ENCODE measurements around the gene GSTK1. TPM values are rescaled to one million over a fixed set of nuclear protein-coding genes. Genes with fewer than 3 reads are reported as not detected.

GSTK1 gene
- total RNA-seq, 2 experiments from 2014 or later, result 136 to 137 TPM

DNA sequence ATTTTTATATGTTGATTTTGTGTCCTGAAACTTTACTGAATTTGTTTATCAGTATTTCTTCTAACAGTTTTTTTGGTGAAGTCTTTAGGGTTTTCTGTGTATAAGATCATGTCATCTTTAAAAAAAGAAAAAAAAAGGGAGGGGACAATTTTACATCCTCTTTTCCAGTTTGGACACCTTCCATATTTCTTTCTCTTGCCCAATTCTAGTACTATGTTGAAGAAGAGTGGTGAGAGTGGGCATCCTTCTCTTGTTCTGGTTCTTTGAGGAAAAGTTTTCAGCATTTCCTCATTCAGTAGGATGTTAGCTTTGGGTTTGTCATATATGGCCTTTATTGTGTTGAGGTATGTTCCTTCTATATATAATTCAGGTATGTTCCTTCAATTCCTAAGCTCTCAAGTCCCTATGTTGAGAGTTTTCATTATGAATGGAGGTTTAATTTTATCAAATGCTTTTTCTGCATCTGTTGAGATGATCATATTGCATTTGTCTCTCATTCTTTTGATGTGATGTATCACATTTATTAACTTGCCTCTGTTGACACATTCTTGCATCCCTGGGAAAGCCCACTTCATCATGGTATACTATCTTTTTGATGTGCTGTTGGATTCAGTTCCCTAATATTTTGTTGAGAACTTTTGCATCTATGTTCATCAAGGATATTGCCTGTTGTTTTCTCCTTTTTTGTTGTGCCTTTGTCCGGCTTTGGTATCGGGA is 29.3 kb upstream of the GSTK1 start:
- Mint-ChIP-seq H3K36me3 (peaks cover 7% of the 10 kb centered on the region), H3K4me1 (no peaks in the 10 kb centered on the region), H3K27me3 (peaks cover 8% of the 10 kb centered on the region), H3K9me3 (peaks cover 14% of the 10 kb centered on the region), H3K27ac (no peak overlapping the region), H3K4me3 (no peak overlapping the region)
- DNase-seq, result no peak

DNA sequence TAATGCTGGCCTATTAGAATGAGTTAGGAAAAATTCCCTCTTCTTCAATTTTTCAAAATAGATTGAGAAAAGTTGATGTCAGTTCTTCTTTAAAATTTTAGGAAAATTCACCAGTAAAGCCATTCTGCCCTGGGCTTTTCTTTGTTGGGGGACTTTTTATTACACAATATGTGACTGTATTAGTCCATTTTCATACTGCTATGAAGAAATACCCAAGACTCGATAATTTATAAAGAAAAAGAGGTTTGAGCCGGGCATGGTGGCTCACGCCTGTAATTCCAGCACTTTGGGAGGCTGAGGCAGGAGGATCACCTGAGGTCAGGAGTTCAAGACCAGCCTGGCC is 28.7 kb upstream of the GSTK1 start:
- Mint-ChIP-seq H3K4me3 (no peak overlapping the region), H3K27ac (no peak overlapping the region), H3K36me3 (peaks cover 7% of the 10 kb centered on the region), H3K4me1 (no peaks in the 10 kb centered on the region), H3K9me3 (peaks cover 14% of the 10 kb centered on the region), H3K27me3 (peaks cover 8% of the 10 kb centered on the region)
- DNase-seq, result no peak

DNA sequence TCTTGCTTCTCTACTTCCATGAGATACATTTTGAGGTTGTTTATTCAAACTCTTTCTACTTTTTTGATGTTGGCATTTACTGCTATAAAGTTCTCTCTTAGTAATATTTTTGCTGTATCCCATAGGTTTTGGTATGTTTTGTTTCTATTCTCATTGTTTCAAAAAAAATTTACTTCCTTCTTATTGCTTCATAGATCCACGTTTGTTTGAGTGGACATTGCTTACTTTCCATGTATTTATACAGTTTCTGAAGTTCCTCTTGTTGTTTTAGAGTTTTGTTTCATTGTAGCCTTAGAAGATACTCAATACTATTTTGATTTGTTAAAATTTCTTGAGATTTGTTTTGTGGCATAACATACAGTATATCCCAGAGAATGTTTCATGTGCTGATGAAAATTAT is 27.7 kb upstream of the GSTK1 start:
- DNase-seq, result no peak
- H3K4me1 Mint-ChIP-seq, result peaks cover 3% of the 10 kb centered on the region
- H3K27ac Mint-ChIP-seq, result no peak overlapping the region
- peaks cover 8% of the 10 kb centered on the region for H3K27me3 Mint-ChIP-seq
- H3K36me3 Mint-ChIP-seq, result peaks cover 7% of the 10 kb centered on the region
- H3K9me3 Mint-ChIP-seq, result peaks cover 14% of the 10 kb centered on the region
- no peak overlapping the region for H3K4me3 Mint-ChIP-seq

DNA sequence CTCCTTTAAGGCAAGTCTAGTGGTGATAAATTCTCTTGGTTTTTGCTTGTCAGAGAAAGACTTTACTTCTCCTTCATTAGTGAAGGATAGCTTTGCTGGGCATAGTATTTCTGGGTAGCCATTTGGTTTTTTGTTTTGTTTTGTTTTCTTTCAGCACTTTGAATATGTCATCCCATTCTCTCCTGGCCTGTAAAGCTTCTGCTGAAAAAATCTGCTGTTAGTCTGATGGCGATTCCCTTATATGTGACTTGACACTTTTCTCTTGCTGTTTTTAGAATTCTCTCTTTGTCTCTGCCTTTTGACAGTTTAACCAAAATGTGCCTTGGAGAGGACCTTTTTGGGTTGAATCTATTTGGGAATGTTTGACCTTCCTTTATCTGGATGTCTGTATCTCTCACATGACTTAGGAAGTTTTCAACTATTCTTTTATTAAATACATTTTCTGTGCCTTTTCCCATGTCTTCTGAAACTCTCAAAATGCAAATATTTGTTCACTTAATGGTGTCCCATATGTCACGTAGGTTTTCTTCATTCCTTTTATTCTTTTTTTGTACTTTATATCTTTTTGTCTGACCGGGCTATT is 26.7 kb upstream of the GSTK1 start:
- peaks cover 7% of the 10 kb centered on the region for H3K4me1 Mint-ChIP-seq
- no peak overlapping the region for H3K4me3 Mint-ChIP-seq
- peaks cover 8% of the 10 kb centered on the region for H3K27me3 Mint-ChIP-seq
- no peak overlapping the region for H3K27ac Mint-ChIP-seq
- no peak for DNase-seq
- H3K9me3 Mint-ChIP-seq, result peaks cover 14% of the 10 kb centered on the region
- peaks cover 7% of the 10 kb centered on the region for H3K36me3 Mint-ChIP-seq

GRCh38 chr7:143237366-143237765 is 25.9 kb upstream of the GSTK1 start:
- Mint-ChIP-seq H3K4me3 (no peak overlapping the region), H3K9me3 (peaks cover 14% of the 10 kb centered on the region), H3K36me3 (peaks cover 7% of the 10 kb centered on the region), H3K27me3 (peaks cover 8% of the 10 kb centered on the region), H3K4me1 (peaks cover 7% of the 10 kb centered on the region), H3K27ac (no peak overlapping the region)
- DNase-seq, result no peak

- no peak overlapping the region for H3K4me3 Mint-ChIP-seq
- H3K9me3 Mint-ChIP-seq, result peaks cover 14% of the 10 kb centered on the region
- H3K36me3 Mint-ChIP-seq, result peaks cover 7% of the 10 kb centered on the region
- no peak for DNase-seq
- peaks cover 8% of the 10 kb centered on the region for H3K27me3 Mint-ChIP-seq
- peaks cover 7% of the 10 kb centered on the region for H3K4me1 Mint-ChIP-seq
- H3K27ac Mint-ChIP-seq, result no peak overlapping the region
Observed at GRCh38 chr7:143238289-143238980, 24.8 kb upstream of the GSTK1 start.

GRCh38 chr7:143239813-143240212 is 23.4 kb upstream of the GSTK1 start:
- peaks cover 20% of the 10 kb centered on the region for H3K4me1 Mint-ChIP-seq
- no peak overlapping the region for H3K4me3 Mint-ChIP-seq
- H3K36me3 Mint-ChIP-seq, result peaks cover 7% of the 10 kb centered on the region
- H3K27ac Mint-ChIP-seq, result no peak overlapping the region
- peaks cover 14% of the 10 kb centered on the region for H3K9me3 Mint-ChIP-seq
- peaks cover 8% of the 10 kb centered on the region for H3K27me3 Mint-ChIP-seq
- DNase-seq, result no peak

GRCh38 chr7:143240291-143241168 is 22.7 kb upstream of the GSTK1 start:
- Mint-ChIP-seq H3K9me3 (peaks cover 14% of the 10 kb centered on the region), H3K27ac (peak overlapping the region; percentile 9), H3K36me3 (peaks cover 7% of the 10 kb centered on the region), H3K27me3 (peaks cover 3% of the 10 kb centered on the region), H3K4me3 (no peak overlapping the region), H3K4me1 (peaks cover 25% of the 10 kb centered on the region)
- peak; percentile 61 for DNase-seq

DNA sequence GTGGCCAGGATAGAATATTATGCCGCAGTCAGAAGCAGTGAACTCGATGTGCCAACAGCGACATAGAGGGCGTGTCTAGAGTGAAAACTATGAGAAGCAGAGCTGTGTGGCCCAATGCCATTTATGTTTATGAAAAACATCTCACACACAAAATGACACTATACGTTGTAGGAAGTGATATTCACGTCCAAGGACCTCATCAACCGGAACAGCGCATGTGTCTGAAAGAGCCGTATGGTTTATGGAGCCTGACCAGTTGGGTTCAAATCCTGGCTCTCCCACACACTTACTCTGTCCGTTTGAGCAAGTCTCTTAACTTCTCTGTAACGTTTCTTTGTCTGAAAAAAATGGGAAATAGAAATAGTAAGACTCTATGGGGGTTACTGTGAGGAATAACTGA is 20.9 kb upstream of the GSTK1 start:
- Mint-ChIP-seq H3K9me3 (peaks cover 6% of the 10 kb centered on the region), H3K27me3 (no peaks in the 10 kb centered on the region), H3K4me3 (no peak overlapping the region), H3K4me1 (peaks cover 40% of the 10 kb centered on the region), H3K36me3 (peaks cover 1% of the 10 kb centered on the region), H3K27ac (no peak overlapping the region)
- no peak for DNase-seq

- H3K36me3 Mint-ChIP-seq, result peaks cover 1% of the 10 kb centered on the region
- H3K9me3 Mint-ChIP-seq, result peaks cover 3% of the 10 kb centered on the region
- H3K27ac Mint-ChIP-seq, result no peak overlapping the region
- H3K4me3 Mint-ChIP-seq, result no peak overlapping the region
- H3K4me1 Mint-ChIP-seq, result peaks cover 41% of the 10 kb centered on the region
- DNase-seq, result no peak
- H3K27me3 Mint-ChIP-seq, result no peaks in the 10 kb centered on the region
Observed at GRCh38 chr7:143243111-143243510, 20.1 kb upstream of the GSTK1 start.

DNA sequence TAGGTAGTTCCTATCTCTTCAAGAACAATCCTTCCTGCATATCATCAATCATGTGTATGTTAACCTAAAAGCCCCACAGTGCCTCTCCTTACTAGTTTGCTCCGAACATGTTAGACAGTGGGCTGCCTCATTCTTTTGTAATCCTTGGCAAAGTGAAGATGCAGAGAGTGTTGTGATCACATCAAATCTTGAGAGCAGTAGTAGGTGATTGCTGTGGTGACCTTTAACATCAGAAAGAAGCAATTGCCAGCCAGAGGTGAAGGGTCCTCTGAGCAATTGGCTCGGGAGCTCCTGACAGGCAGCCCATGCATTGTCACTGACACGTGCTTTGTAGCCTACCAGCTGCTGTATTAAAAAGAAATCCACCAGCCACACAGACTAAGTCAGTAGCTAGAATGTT is 19.6 kb upstream of the GSTK1 start:
- no peaks in the 10 kb centered on the region for H3K27me3 Mint-ChIP-seq
- DNase-seq, result no peak
- peaks cover 44% of the 10 kb centered on the region for H3K4me1 Mint-ChIP-seq
- no peak overlapping the region for H3K27ac Mint-ChIP-seq
- H3K9me3 Mint-ChIP-seq, result peaks cover 3% of the 10 kb centered on the region
- no peak overlapping the region for H3K4me3 Mint-ChIP-seq
- peaks cover 1% of the 10 kb centered on the region for H3K36me3 Mint-ChIP-seq

GRCh38 chr7:143244321-143244720 is 18.9 kb upstream of the GSTK1 start:
- H3K4me3 Mint-ChIP-seq, result no peak overlapping the region
- H3K9me3 Mint-ChIP-seq, result peaks cover 7% of the 10 kb centered on the region
- H3K4me1 Mint-ChIP-seq, result peaks cover 46% of the 10 kb centered on the region
- peaks cover 5% of the 10 kb centered on the region for H3K36me3 Mint-ChIP-seq
- H3K27ac Mint-ChIP-seq, result no peak overlapping the region
- no peak for DNase-seq
- no peaks in the 10 kb centered on the region for H3K27me3 Mint-ChIP-seq

- no peak for DNase-seq
- Mint-ChIP-seq H3K36me3 (peaks cover 6% of the 10 kb centered on the region), H3K27me3 (no peaks in the 10 kb centered on the region), H3K27ac (peak overlapping the region; percentile 43), H3K4me1 (peaks cover 52% of the 10 kb centered on the region), H3K9me3 (peaks cover 11% of the 10 kb centered on the region), H3K4me3 (no peak overlapping the region)
Observed at GRCh38 chr7:143245123-143245522, 18.1 kb upstream of the GSTK1 start.

DNA sequence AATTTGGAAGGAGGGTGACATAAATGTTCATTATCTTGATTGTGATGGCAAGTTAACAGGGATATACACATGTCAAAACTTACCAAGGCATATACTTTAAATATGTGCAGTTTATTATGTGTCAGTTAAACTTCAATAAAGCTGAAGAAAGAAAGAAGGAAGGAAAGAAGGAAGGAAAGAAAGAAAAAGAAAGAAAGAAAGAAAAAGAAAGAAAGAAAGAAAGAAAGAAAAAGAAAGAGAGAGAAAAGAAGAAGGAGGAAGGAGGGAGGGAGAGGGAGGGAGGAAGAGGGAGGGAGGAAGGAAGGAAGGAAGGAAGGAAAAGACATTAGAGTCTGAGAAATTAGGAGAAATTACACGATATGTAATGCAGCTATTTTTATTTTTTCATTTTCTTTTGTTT is 15.9 kb upstream of the GSTK1 start:
- Mint-ChIP-seq H3K27me3 (no peaks in the 10 kb centered on the region), H3K9me3 (peaks cover 14% of the 10 kb centered on the region), H3K27ac (no peak overlapping the region), H3K4me3 (no peak overlapping the region), H3K36me3 (peaks cover 12% of the 10 kb centered on the region), H3K4me1 (peaks cover 64% of the 10 kb centered on the region)
- no peak for DNase-seq

GRCh38 chr7:143248761-143249354 is 14.4 kb upstream of the GSTK1 start:
- peaks cover 63% of the 10 kb centered on the region for H3K4me1 Mint-ChIP-seq
- H3K27me3 Mint-ChIP-seq, result no peaks in the 10 kb centered on the region
- H3K9me3 Mint-ChIP-seq, result peaks cover 19% of the 10 kb centered on the region
- H3K36me3 Mint-ChIP-seq, result peaks cover 18% of the 10 kb centered on the region
- no peak overlapping the region for H3K4me3 Mint-ChIP-seq
- no peak overlapping the region for H3K27ac Mint-ChIP-seq
- DNase-seq, result no peak

All from activated naive CD8-positive, alpha-beta T cell treated with anti-CD3 and anti-CD28 coated beads for 36 hours (primary cell).